K562 (cell line): Measurements from ENCODE around the gene IVL. TPM values are rescaled to one million over a fixed set of nuclear protein-coding genes. Genes with fewer than 3 reads are reported as not detected.

Source experiments
- SRSF1 ChIP-seq: fragments of 200-400 bp; formaldehyde crosslinking; IDR thresholded peaks from 2 replicates; pipeline ENCODE4 v1.6.1; 2017; ENCODE audit warnings: mild to moderate bottlenecking, low read depth, low read length, moderate library complexity
- SRSF7 ChIP-seq: fragments of 200-400 bp; formaldehyde crosslinking; optimal IDR thresholded peaks from 2 replicates; pipeline ENCODE3; 2017; ENCODE audit warnings: mild to moderate bottlenecking, low read depth, low read length
- THRAP3 ChIP-seq: fragments of 450-650 bp; IDR thresholded peaks from 2 replicates; pipeline ENCODE4 v1.6.1; 2016; ENCODE audit warnings: mild to moderate bottlenecking, inconsistent platforms, borderline replicate concordance
- ZNF282 ChIP-seq: sonication (generic); formaldehyde crosslinking; IDR thresholded peaks from 2 replicates; pipeline ENCODE4 v1.8.1; 2023; ENCODE audit warnings: missing genetic modification reagents
- ZNF3 ChIP-seq: fragments of 250-450 bp; sonication (Bioruptor Pico); IDR thresholded peaks from 2 replicates; pipeline ENCODE4 v1.5.0; 2021; ENCODE audit warnings: mild to moderate bottlenecking, moderate library complexity
- polyA plus RNA-seq, 8 experiments: library from polyadenylated mRNA; depleted of rRNA in 4 of 8; stranded (reverse) in 5 of 8; unstranded in 3 of 8; fragments of >200 nt; fragmentation: Nextera tagmentation in 2 of 8; fragmentation: Illumina TruSeq in 1 of 8; extraction: Ambion mirVana in 2 of 8; extraction: Trizol in 1 of 8; gene quantifications; 2 replicates each; pipeline versions ENCODE4 v1.2.1 to v1.2.3, GENCODE V29; 2011 to 2014; ENCODE audit warnings: inconsistent platforms in 1 of 8, missing spikeins in 1 of 8
- total RNA-seq, 7 experiments: library from RNA; depleted of rRNA in 6 of 7; stranded (reverse); fragments of >200 nt in 6 of 7; fragmentation: Illumina TruSeq in 2 of 7; extraction: Trizol in 2 of 7; gene quantifications; 2 replicates each; pipeline versions ENCODE4 v1.2.1 to v1.2.3, GENCODE V29; 2011 to 2021; ENCODE audit warnings: low replicate concordance in 1 of 7
- TF ChIP-seq, protein P1 (sequence below): fragments of 200-600 bp; sonication (generic); IDR thresholded peaks from one replicate; pipeline ENCODE4 v1.6.1; 2012; ENCODE audit warnings: mild to moderate bottlenecking, low read depth, low read length, inconsistent platforms

IVL gene
- total and polyA plus RNA-seq, 9 of the 15 experiments (the other 6 are each of a cell fraction or from before 2014, with no cell fraction given): not detected

DNA sequence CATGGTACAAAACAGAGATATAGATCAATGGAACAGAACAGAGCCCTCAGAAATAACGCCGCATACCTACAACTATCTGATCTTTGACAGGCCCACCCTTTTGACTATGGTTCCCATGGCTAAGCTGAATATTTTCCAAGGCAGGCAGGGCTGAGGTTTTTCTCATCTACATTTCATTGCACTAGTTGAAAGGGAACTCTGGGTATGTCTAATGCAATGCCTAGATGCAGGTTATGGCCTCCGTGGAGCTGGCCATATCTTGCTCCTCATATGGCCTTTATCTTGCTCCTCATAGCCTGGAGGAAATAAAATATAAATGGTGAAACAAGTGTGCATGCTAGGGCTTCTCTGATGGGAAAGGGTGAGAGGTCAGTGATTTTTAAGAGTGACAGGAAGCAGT, 49.2 kb downstream of the IVL start (continued):
- TF ChIP-seq, protein P1, sequence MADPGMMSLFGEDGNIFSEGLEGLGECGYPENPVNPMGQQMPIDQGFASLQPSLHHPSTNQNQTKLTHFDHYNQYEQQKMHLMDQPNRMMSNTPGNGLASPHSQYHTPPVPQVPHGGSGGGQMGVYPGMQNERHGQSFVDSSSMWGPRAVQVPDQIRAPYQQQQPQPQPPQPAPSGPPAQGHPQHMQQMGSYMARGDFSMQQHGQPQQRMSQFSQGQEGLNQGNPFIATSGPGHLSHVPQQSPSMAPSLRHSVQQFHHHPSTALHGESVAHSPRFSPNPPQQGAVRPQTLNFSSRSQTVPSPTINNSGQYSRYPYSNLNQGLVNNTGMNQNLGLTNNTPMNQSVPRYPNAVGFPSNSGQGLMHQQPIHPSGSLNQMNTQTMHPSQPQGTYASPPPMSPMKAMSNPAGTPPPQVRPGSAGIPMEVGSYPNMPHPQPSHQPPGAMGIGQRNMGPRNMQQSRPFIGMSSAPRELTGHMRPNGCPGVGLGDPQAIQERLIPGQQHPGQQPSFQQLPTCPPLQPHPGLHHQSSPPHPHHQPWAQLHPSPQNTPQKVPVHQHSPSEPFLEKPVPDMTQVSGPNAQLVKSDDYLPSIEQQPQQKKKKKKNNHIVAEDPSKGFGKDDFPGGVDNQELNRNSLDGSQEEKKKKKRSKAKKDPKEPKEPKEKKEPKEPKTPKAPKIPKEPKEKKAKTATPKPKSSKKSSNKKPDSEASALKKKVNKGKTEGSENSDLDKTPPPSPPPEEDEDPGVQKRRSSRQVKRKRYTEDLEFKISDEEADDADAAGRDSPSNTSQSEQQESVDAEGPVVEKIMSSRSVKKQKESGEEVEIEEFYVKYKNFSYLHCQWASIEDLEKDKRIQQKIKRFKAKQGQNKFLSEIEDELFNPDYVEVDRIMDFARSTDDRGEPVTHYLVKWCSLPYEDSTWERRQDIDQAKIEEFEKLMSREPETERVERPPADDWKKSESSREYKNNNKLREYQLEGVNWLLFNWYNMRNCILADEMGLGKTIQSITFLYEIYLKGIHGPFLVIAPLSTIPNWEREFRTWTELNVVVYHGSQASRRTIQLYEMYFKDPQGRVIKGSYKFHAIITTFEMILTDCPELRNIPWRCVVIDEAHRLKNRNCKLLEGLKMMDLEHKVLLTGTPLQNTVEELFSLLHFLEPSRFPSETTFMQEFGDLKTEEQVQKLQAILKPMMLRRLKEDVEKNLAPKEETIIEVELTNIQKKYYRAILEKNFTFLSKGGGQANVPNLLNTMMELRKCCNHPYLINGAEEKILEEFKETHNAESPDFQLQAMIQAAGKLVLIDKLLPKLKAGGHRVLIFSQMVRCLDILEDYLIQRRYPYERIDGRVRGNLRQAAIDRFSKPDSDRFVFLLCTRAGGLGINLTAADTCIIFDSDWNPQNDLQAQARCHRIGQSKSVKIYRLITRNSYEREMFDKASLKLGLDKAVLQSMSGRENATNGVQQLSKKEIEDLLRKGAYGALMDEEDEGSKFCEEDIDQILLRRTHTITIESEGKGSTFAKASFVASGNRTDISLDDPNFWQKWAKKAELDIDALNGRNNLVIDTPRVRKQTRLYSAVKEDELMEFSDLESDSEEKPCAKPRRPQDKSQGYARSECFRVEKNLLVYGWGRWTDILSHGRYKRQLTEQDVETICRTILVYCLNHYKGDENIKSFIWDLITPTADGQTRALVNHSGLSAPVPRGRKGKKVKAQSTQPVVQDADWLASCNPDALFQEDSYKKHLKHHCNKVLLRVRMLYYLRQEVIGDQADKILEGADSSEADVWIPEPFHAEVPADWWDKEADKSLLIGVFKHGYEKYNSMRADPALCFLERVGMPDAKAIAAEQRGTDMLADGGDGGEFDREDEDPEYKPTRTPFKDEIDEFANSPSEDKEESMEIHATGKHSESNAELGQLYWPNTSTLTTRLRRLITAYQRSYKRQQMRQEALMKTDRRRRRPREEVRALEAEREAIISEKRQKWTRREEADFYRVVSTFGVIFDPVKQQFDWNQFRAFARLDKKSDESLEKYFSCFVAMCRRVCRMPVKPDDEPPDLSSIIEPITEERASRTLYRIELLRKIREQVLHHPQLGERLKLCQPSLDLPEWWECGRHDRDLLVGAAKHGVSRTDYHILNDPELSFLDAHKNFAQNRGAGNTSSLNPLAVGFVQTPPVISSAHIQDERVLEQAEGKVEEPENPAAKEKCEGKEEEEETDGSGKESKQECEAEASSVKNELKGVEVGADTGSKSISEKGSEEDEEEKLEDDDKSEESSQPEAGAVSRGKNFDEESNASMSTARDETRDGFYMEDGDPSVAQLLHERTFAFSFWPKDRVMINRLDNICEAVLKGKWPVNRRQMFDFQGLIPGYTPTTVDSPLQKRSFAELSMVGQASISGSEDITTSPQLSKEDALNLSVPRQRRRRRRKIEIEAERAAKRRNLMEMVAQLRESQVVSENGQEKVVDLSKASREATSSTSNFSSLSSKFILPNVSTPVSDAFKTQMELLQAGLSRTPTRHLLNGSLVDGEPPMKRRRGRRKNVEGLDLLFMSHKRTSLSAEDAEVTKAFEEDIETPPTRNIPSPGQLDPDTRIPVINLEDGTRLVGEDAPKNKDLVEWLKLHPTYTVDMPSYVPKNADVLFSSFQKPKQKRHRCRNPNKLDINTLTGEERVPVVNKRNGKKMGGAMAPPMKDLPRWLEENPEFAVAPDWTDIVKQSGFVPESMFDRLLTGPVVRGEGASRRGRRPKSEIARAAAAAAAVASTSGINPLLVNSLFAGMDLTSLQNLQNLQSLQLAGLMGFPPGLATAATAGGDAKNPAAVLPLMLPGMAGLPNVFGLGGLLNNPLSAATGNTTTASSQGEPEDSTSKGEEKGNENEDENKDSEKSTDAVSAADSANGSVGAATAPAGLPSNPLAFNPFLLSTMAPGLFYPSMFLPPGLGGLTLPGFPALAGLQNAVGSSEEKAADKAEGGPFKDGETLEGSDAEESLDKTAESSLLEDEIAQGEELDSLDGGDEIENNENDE: no peak
- TF ChIP-seq SRSF1 (no peak), ZNF282 (CRISPR knock-in tag) (no peak), ZNF3 (CRISPR knock-in tag) (no peak), SRSF7 (no peak), THRAP3 (no peak)
